Left lung (tissue), 10 donors: ENCODE data around the gene TRPM1. TPM values are rescaled to one million over a fixed set of nuclear protein-coding genes. Genes with fewer than 3 reads are reported as not detected.

Experiments used
- ATAC-seq: fragments of 200-7000 bp; cut with Tn5 transposase; one replicate; pipeline ENCODE4 v1.9.1; 2020; ENCODE audit warnings: moderate library complexity
- DNase-seq, 4 donors: peaks; one replicate each; pipeline ENCODE4 v3.0.0-alpha.2; 2013 to 2020
- H3K27ac ChIP-seq, 2 donors: fragments of 200-600 bp; sonication (generic) in 1 of 2; one replicate each; pipeline versions ENCODE4 v1.5.0 to v1.8.0; 2020 to 2021
- H3K27me3 ChIP-seq, 2 donors: fragments of 200-600 bp; sonication (generic) in 1 of 2; one replicate each; pipeline versions ENCODE4 v1.5.0 to v1.8.0; 2020 to 2021
- H3K36me3 ChIP-seq, 2 donors: fragments of 200-600 bp; sonication (generic) in 1 of 2; one replicate each; pipeline versions ENCODE4 v1.5.0 to v1.8.0; 2020 to 2021
- H3K4me1 ChIP-seq, 2 donors: fragments of 200-600 bp; one replicate each; pipeline ENCODE4 v1.8.0; 2021
- H3K4me3 ChIP-seq, 2 donors: fragments of 200-600 bp; sonication (generic) in 1 of 2; one replicate each; pipeline versions ENCODE4 v1.5.0 to v1.8.0; 2020 to 2021; ENCODE audit warnings: mild to moderate bottlenecking in 1 of 2
- H3K9me3 ChIP-seq, 2 donors: fragments of 200-600 bp; sonication (generic) in 1 of 2; one replicate each; pipeline versions ENCODE4 v1.5.0 to v1.8.0; 2020 to 2021
- CTCF ChIP-seq, 2 donors: fragments of 200-600 bp; sonication (generic) in 1 of 2; IDR thresholded peaks; one replicate each; pipeline versions ENCODE4 v1.5.0 to v1.8.0; 2021; ENCODE audit warnings: antibody characterized with exemption in 2 of 2
- intact Hi-C, 2 donors: fragments of 100-400 bp; cut with DNase I; formaldehyde crosslinking; loops; one replicate each; pipeline versions ENCODE4 v1.11.2 to v1.14.2; 2022
- polyA plus RNA-seq, 6 donors: library from polyadenylated mRNA; unstranded; fragments of 120-200 nt; gene quantifications; one replicate each; pipeline ENCODE4 v1.2.1, GENCODE V29; 2013; ENCODE audit not compliant: insufficient read length in 6 of 6
- total RNA-seq, 2 donors: library from RNA; stranded (reverse); fragmentation: NEBNext Ultra II Directional; extraction: Animal tissue kit (Norgen Biotek cat#: 25700); gene quantifications; one replicate each; pipeline ENCODE4 v1.2.1, GENCODE V29; 2021
- donor health status: DM: no; HTN: yes; CAD: no.
- donor health status: DM: no; HTN: no; CAD: no.

TRPM1 gene
- total and polyA plus RNA-seq, 8 donors, result 0.03 to 0.04 TPM; not detected in 6

DNA sequence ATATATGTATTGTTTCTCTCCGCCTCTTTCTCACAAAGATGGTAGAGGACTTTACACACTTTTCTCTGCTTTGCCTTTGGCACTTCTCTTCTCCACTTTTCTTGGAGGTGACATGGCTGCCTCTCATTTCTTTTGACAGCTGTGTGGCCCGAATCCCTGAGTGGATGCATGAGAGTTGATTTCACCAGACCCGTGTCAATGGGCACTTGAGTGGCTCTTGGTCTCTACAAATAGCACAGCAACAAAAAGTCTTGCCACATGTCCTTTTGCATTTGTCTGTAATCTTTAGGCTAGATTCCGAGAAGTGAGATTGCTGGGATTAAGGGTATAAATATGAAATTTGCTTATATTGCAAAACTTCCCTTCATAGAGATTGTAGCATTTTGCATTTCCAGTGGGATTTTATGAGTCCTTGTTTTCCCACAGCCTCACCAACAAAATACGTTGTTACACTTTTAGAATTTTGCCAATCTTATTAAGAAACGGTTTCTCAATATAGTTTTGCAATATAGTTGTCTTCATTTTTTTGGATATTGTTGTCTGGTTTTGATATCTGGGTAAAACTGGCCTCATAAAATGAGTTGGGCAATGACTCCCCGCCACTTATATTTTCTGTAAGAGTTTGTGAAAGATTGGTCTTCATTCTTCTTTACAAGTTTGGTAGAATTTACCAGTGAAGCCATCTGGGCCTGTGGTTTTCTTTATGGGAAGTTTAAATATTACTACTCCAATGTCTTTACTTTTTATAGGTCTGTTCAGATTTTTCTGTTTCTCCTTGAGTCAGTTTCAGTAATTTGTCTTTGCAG is 5.2 kb upstream of the TRPM1 start:
- Histone ChIP-seq H3K4me1 (peaks cover 3 to 12% of the 10 kb centered on the region in 2 donors), H3K36me3 (no peaks in the 10 kb centered on the region), H3K9me3 (no peaks in the 10 kb centered on the region), H3K27ac (no peak overlapping the region), H3K27me3 (no peaks in the 10 kb centered on the region), H3K4me3 (no peak overlapping the region)
- intact Hi-C loops, result no loop called here
- no peak for DNase-seq
- no peak for TF ChIP-seq CTCF (IDR thresholded peaks at IDR 0.05)
- peak; percentile 58 for ATAC-seq

DNA sequence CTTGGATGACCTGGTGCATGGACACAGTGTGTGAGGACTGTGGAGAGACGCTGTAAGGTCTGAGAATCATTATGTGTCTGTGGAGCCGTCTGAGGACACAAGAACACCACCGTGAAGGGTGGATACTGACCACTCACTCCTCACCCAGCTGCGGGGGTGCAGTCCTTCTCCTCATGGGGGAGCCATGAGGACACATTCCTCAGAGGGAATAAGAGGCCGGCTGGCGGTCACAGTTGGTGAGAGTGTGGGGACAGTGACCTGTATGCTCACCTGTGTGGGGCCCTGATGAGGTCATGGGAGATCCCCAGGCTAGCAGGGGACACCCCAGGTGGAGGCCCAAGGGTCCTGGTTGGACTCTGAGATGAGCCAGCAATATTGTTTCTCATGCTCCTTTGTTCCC is 2.5 kb upstream of the TRPM1 start:
- Histone ChIP-seq H3K9me3 (no peaks in the 10 kb centered on the region), H3K4me3 (no peak overlapping the region), H3K4me1 (peaks cover 3 to 12% of the 10 kb centered on the region in 2 donors), H3K27ac (no peak overlapping the region), H3K36me3 (no peaks in the 10 kb centered on the region), H3K27me3 (no peaks in the 10 kb centered on the region)
- no peak for TF ChIP-seq CTCF (IDR thresholded peaks at IDR 0.05)
- intact Hi-C loops, result no loop called here
- no peak for DNase-seq
- no peak for ATAC-seq

DNA sequence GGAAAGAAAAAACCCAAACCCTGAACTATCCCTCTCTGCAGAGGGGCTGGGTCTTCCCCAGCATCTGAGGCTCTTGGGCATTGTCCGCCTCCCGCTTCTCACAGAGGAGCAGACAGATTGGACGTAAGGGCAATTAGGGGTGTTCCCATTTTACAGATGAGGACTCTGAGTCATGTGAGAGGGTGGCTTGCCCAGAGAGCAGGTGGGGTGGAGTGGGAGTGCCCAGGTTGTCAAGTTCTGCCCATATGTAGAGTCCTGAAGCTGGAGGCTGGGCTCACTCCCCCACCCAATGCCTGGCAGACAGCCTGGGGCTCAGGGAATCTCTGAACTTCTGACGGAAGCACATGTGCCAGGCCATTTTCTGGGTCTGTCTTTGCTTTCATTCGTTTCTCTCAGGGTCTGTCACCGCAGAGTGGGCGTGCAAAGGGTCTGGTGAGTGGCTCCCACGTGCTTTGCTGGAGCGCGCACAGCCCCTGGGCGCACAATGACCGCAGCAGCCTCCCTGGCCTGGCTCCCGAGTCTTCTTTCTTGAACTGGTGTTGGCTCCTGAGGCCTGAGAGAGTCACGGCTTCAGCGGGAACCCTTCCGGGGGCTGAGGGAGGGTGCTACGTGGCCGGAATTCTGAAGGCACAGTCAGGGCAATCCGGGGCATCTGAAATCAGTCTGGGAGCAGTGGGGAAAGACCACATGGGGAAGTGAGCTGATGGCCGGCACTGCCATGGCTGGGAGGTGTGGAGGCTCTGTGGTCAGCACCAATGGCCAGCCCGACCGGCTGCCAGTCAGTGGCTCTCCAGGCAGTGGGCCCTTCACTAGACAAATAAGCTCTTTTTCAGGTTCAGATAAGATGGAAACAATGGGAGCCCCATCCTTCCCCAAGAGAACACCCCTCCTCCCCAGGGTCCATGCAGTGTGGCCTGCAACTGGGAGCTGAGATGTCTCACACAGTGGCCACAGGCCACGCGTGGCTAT is 1.1 kb upstream of the TRPM1 start:
- Histone ChIP-seq H3K4me3 (no peak overlapping the region), H3K27ac (no peak overlapping the region), H3K36me3 (no peaks in the 10 kb centered on the region), H3K9me3 (no peaks in the 10 kb centered on the region), H3K27me3 (no peaks in the 10 kb centered on the region), H3K4me1 (peaks cover 3 to 12% of the 10 kb centered on the region in 2 donors)
- DNase-seq (no peak), ATAC-seq (no peak)
- no peak for TF ChIP-seq CTCF (IDR thresholded peaks at IDR 0.05)
- intact Hi-C loops, result no loop called here

- intact Hi-C loops, result no loop called here
- TF ChIP-seq CTCF (IDR thresholded peaks at IDR 0.05), result no peak
- H3K9me3 ChIP-seq, result no peaks in the 10 kb centered on the region
- no peak for ATAC-seq
- peaks cover 3 to 8% of the 10 kb centered on the region in 2 donors for H3K4me1 ChIP-seq
- DNase-seq, result no peak
- H3K27me3 ChIP-seq, result no peaks in the 10 kb centered on the region
- H3K4me3 ChIP-seq, result no peak overlapping the region
- no peak overlapping the region for H3K27ac ChIP-seq
- no peaks in the 10 kb centered on the region for H3K36me3 ChIP-seq
Measured at GRCh38 chr15:31102039-31102321, 455 bp upstream of the TRPM1 start.

GRCh38 chr15:31100738-31101137 is 787 bp downstream of the TRPM1 start:
- intact Hi-C loops, result no loop called here

More at GRCh38 chr15:31100738-31101137, 787 bp downstream of the TRPM1 start:
- Histone ChIP-seq H3K4me3 (no peak overlapping the region), H3K4me1 (peaks cover 0 to 3% of the 10 kb centered on the region in 2 donors), H3K27ac (no peak overlapping the region), H3K27me3 (no peaks in the 10 kb centered on the region), H3K9me3 (no peaks in the 10 kb centered on the region), H3K36me3 (no peaks in the 10 kb centered on the region)
- no peak for DNase-seq
- TF ChIP-seq CTCF (IDR thresholded peaks at IDR 0.05), result no peak
- no peak for ATAC-seq
